LNCAP (cell line): ENCODE results near the gene PALM3.
A peak's percentile ranks its signal among the peaks of the same experiment; 100 is the strongest.

Source experiments
- CTCF ChIP-seq: fragments of 450-650 bp; IDR thresholded peaks from 2 replicates; pipeline ENCODE4 v1.5.1; 2017; ENCODE audit warnings: mild to moderate bottlenecking

Gene PALM3

GRCh38 chr19:14042659-14043608 is 18.9 kb downstream of the PALM3 start:
- peak; percentile 51 for TF ChIP-seq CTCF

GRCh38 chr19:14039181-14039580 is 22.7 kb downstream of the PALM3 start:
- TF ChIP-seq CTCF: no peak

- TF ChIP-seq CTCF: no peak
Measured at GRCh38 chr19:14035706-14036105, 26.2 kb downstream of the PALM3 start.

- no peak for TF ChIP-seq CTCF
Measured at GRCh38 chr19:14033946-14034345, 27.9 kb downstream of the PALM3 start.

GRCh38 chr19:14031719-14032480 is 30.0 kb downstream of the PALM3 start, which contains the start of gene IL27RA:
IL27RA (plus strand) TSS chr19:14031762; CDS start chr19:14031873, 111 bp downstream.
- peak; percentile 41 for TF ChIP-seq CTCF

GRCh38 chr19:14030997-14031718 is 30.7 kb downstream of the PALM3 start:
- no peak for TF ChIP-seq CTCF

GRCh38 chr19:14028901-14029300 is 33.0 kb downstream of the PALM3 start:
- TF ChIP-seq CTCF: no peak
